ENCODE results near the gene HAUS5. TPM values are rescaled to one million over a fixed set of nuclear protein-coding genes. Genes with fewer than 3 reads are reported as not detected.

Gene HAUS5, protein sequence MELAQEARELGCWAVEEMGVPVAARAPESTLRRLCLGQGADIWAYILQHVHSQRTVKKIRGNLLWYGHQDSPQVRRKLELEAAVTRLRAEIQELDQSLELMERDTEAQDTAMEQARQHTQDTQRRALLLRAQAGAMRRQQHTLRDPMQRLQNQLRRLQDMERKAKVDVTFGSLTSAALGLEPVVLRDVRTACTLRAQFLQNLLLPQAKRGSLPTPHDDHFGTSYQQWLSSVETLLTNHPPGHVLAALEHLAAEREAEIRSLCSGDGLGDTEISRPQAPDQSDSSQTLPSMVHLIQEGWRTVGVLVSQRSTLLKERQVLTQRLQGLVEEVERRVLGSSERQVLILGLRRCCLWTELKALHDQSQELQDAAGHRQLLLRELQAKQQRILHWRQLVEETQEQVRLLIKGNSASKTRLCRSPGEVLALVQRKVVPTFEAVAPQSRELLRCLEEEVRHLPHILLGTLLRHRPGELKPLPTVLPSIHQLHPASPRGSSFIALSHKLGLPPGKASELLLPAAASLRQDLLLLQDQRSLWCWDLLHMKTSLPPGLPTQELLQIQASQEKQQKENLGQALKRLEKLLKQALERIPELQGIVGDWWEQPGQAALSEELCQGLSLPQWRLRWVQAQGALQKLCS
- polyA plus RNA-seq (2013) = 9.8 and 9.9 TPM in 2 replicates

DNA sequence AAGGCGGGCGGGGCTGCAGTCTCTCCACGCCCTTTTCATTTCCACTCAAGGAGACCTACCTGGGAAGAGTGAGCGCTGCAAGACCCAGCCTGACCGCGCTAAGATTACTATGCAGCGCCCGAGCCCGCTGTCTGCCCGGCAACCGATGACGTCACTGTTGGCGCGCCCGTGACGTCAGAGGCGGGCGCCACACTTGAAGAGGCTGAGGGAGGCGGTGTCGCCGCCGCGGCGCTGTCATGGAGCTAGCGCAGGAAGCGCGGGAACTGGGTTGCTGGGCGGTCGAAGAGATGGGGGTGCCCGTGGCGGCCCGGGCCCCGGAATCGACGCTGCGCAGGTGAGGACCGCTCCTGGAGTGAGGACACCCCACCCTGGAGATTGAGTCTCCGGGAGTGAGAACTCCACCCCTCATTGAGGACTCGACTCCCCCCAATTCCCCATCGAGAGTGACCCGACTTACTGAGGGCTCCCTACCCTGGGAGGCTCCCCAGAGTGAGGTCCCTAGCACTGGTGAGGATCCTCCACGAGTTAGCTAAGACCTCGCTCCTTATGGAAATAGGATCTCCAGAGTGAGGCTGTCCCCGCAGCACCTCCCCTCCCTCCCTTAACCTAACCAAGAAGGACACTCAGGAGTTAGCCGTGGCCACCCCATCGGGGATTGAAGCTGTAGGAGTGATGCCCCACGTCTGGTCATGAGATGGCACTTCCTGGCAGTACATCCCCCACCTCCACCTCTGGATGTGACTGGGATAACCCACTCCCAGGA is at the start of gene HAUS5:
TSS of gene HAUS5 (plus strand) at position 177 of the 763 bp plus-strand sequence. CDS start at position 237, 60 bp downstream.
- Histone ChIP-seq H3K14ac (ENCODE audit: low read length) (peak within 1 kb of the TSS; percentile 62), H3K9ac (ENCODE audit: low read length) (peak within 1 kb of the TSS; percentile 67), H4K91ac (ENCODE audit: low read depth, low read length) (peak within 1 kb of the TSS; percentile 55), H2BK120ac (ENCODE audit: insufficient read depth, low read length, poor library complexity) (no peak within 1 kb of the TSS), H3K36me3 (ENCODE audit: control insufficient read depth in 1 of 2, insufficient read depth in 2 of 2, low read length in 2 of 2) (peaks cover 14 to 20% of the 10 kb centered on the region in 2 experiments), H2AK5ac (ENCODE audit: low read length) (no peak within 1 kb of the TSS), H4K8ac (ENCODE audit: low read depth, low read length) (peak within 1 kb of the TSS; percentile 59), H3K27me3 (ENCODE audit: insufficient read depth, low read length) (no peaks in the 10 kb centered on the region), H3K4me3 (ENCODE audit: low read depth, low read length) (peak within 1 kb of the TSS; percentile 86), H4K12ac (ENCODE audit: low read depth, low read length) (peak within 1 kb of the TSS; percentile 41), H3K79me1 (ENCODE audit: low read length) (peaks cover 4% of the 10 kb centered on the region), H3K4ac (ENCODE audit: low read depth, low read length) (peak within 1 kb of the TSS; percentile 0), H3K4me1 (ENCODE audit: control insufficient read depth in 1 of 2, insufficient read depth in 2 of 2, low read length in 2 of 2) (peaks cover 2 to 7% of the 10 kb centered on the region in 2 experiments), H2BK12ac (ENCODE audit: low read length) (no peak within 1 kb of the TSS), H2BK5ac (ENCODE audit: low read depth, low read length, poor library complexity) (peak within 1 kb of the TSS; percentile 10), H3K79me2 (ENCODE audit: control insufficient read depth, insufficient read depth, low read length, poor library complexity) (peaks cover 4% of the 10 kb centered on the region), H3K23ac (ENCODE audit: low read length) (no peak within 1 kb of the TSS), H3K18ac (ENCODE audit: low read length) (peak within 1 kb of the TSS; percentile 62), H2AFZ (ENCODE audit: insufficient read depth, low read length, poor library complexity) (peak within 1 kb of the TSS; percentile 47), H3K9me3 (ENCODE audit: insufficient read depth, low read depth, low read length) (peaks cover 11% of the 10 kb centered on the region), H3K4me2 (ENCODE audit: low read length) (peak within 1 kb of the TSS; percentile 83), H3K27ac (ENCODE audit: low read depth, low read length) (no peak within 1 kb of the TSS)
- DNase-seq = peak; percentile 95 to 99
- no CpG with 5 or more reads among the region's 47 CpGs for WGBS (ENCODE audit: extremely low coverage, insufficient coverage, insufficient read length)

DNA sequence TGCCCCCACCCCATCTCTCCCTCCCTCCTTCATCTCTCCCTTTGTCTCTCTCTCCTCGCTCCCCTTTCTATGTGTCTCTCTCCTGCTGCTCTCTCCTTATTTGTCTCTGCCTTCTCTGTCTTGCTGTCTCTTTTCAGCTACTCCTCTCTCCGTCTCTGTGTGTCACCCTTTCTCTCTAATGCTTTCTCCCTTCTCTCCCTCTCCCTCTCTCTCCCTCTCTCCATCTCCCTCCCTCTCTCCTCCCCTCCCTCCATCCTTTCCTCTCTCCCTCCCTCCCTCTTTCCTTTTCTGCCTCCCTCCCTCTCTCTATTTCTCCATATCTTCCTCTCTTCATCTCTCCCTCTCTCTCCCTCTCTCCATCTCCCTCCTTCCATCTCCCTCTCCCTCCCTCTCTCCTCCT is 49.8 kb upstream of the HAUS5 start:
- Histone ChIP-seq H2BK5ac (ENCODE audit: low read depth, low read length, poor library complexity) (no peak overlapping the region), H2AFZ (ENCODE audit: insufficient read depth, low read length, poor library complexity) (no peak overlapping the region), H4K12ac (ENCODE audit: low read depth, low read length) (no peak overlapping the region), H3K27me3 (ENCODE audit: insufficient read depth, low read length) (peaks cover 13% of the 10 kb centered on the region), H4K91ac (ENCODE audit: low read depth, low read length) (no peak overlapping the region), H2AK5ac (ENCODE audit: low read length) (no peak overlapping the region), H4K8ac (ENCODE audit: low read depth, low read length) (no peak overlapping the region), H3K14ac (ENCODE audit: low read length) (no peak overlapping the region), H2BK12ac (ENCODE audit: low read length) (no peak overlapping the region), H3K23ac (ENCODE audit: low read length) (no peak overlapping the region), H2BK120ac (ENCODE audit: insufficient read depth, low read length, poor library complexity) (no peak overlapping the region), H3K4ac (ENCODE audit: low read depth, low read length) (no peak overlapping the region), H3K4me3 (ENCODE audit: low read depth, low read length) (no peak overlapping the region), H3K36me3 (ENCODE audit: control insufficient read depth in 1 of 2, insufficient read depth in 2 of 2, low read length in 2 of 2) (no peaks in the 10 kb centered on the region), H3K9me3 (ENCODE audit: insufficient read depth, low read depth, low read length) (peaks cover 10% of the 10 kb centered on the region), H3K79me1 (ENCODE audit: low read length) (no peaks in the 10 kb centered on the region), H3K4me1 (ENCODE audit: control insufficient read depth in 1 of 2, insufficient read depth in 2 of 2, low read length in 2 of 2) (peaks cover 0 to 2% of the 10 kb centered on the region in 2 experiments), H3K9ac (ENCODE audit: low read length) (no peak overlapping the region), H3K79me2 (ENCODE audit: control insufficient read depth, insufficient read depth, low read length, poor library complexity) (no peaks in the 10 kb centered on the region), H3K18ac (ENCODE audit: low read length) (no peak overlapping the region), H3K27ac (ENCODE audit: low read depth, low read length) (no peak overlapping the region), H3K4me2 (ENCODE audit: low read length) (no peak overlapping the region)
- no peak for DNase-seq
- WGBS (ENCODE audit: extremely low coverage, insufficient coverage, insufficient read length) = no CpG with 5 or more reads among the region's 2 CpGs

- H3K27me3 ChIP-seq (ENCODE audit: insufficient read depth, low read length) = peaks cover 8% of the 10 kb centered on the region
- no CpG with 5 or more reads among the region's 15 CpGs for WGBS (ENCODE audit: extremely low coverage, insufficient coverage, insufficient read length)
- no peak within 1 kb of the TSS for H3K4ac ChIP-seq (ENCODE audit: low read depth, low read length)
Observed at GRCh38 chr19:35563207-35563829, 49.2 kb upstream of the HAUS5 start, which contains the start of gene ATP4A. ATP4A (minus strand) TSS chr19:35563658; CDS start chr19:35563629, 29 bp downstream.

More at GRCh38 chr19:35563207-35563829, 49.2 kb upstream of the HAUS5 start, which contains the start of gene ATP4A:
- H2AFZ ChIP-seq (ENCODE audit: insufficient read depth, low read length, poor library complexity) = no peak within 1 kb of the TSS
- H2BK12ac ChIP-seq (ENCODE audit: low read length) = no peak within 1 kb of the TSS
- H3K23ac ChIP-seq (ENCODE audit: low read length) = no peak within 1 kb of the TSS
- DNase-seq = no peak
- no peaks in the 10 kb centered on the region for H3K36me3 ChIP-seq (ENCODE audit: control insufficient read depth in 1 of 2, insufficient read depth in 2 of 2, low read length in 2 of 2)
- no peaks in the 10 kb centered on the region for H3K79me1 ChIP-seq (ENCODE audit: low read length)
- H3K79me2 ChIP-seq (ENCODE audit: control insufficient read depth, insufficient read depth, low read length, poor library complexity) = no peaks in the 10 kb centered on the region
- no peak within 1 kb of the TSS for H3K4me2 ChIP-seq (ENCODE audit: low read length)
- H2BK120ac ChIP-seq (ENCODE audit: insufficient read depth, low read length, poor library complexity) = no peak within 1 kb of the TSS
- H2AK5ac ChIP-seq (ENCODE audit: low read length) = no peak within 1 kb of the TSS
- no peak within 1 kb of the TSS for H4K91ac ChIP-seq (ENCODE audit: low read depth, low read length)
- H2BK5ac ChIP-seq (ENCODE audit: low read depth, low read length, poor library complexity) = no peak within 1 kb of the TSS
- H3K9ac ChIP-seq (ENCODE audit: low read length) = no peak within 1 kb of the TSS
- no peaks in the 10 kb centered on the region for H3K4me1 ChIP-seq (ENCODE audit: control insufficient read depth in 1 of 2, insufficient read depth in 2 of 2, low read length in 2 of 2)
- no peak within 1 kb of the TSS for H3K18ac ChIP-seq (ENCODE audit: low read length)
- no peak within 1 kb of the TSS for H4K12ac ChIP-seq (ENCODE audit: low read depth, low read length)
- H4K8ac ChIP-seq (ENCODE audit: low read depth, low read length) = no peak within 1 kb of the TSS
- H3K27ac ChIP-seq (ENCODE audit: low read depth, low read length) = no peak within 1 kb of the TSS
- peaks cover 5% of the 10 kb centered on the region for H3K9me3 ChIP-seq (ENCODE audit: insufficient read depth, low read depth, low read length)
- H3K14ac ChIP-seq (ENCODE audit: low read length) = no peak within 1 kb of the TSS
- H3K4me3 ChIP-seq (ENCODE audit: low read depth, low read length) = no peak within 1 kb of the TSS
